ENCODE results near the gene NXNL1. TPM values are rescaled to one million over a fixed set of nuclear protein-coding genes. Genes with fewer than 3 reads are reported as not detected.

Gene NXNL1
- total RNA-seq, 1 donor from 2014 or later, result not detected

DNA sequence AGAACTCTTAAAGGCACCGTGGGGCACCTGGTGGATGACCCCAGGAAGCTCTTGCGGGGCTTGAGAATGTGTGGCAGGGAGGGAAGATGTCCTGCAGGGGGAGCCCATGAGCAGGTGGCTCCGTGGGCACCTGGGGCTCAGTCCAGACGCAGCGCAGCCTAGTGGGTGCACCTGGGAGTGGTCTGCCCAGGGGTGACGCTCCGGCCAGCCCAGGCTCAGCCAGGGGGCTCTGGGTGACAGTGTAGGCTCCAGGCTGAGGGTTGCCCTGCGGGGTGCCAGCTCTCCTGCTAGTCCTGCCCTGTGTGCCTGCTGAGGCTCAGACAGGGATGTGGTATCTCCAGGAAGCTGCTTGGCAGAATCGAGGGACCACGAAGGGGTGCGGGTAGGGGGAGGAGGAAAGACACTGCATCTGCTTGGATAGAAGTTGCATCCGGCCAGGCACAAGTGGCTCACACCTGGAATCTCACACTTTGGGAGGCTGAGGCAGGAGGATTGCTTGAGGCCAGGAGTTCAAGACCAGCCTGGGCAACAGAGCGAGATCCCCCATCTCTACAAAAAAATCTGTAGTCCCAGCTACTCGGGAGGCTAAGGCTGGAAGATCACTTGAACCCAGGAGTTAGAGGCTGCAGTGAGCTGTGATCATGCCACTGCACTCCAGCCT, 35.7 kb upstream of the NXNL1 start:
- Histone ChIP-seq H3K4me3 (ENCODE audit: low read depth, low read length) (no peak overlapping the region), H3K36me3 (ENCODE audit: control insufficient read depth, insufficient read depth, low read length) (no peaks in the 10 kb centered on the region), H3K27me3 (ENCODE audit: control insufficient read depth, insufficient read depth, low read length) (peaks cover 2% of the 10 kb centered on the region)
- TF ChIP-seq, protein P1, sequence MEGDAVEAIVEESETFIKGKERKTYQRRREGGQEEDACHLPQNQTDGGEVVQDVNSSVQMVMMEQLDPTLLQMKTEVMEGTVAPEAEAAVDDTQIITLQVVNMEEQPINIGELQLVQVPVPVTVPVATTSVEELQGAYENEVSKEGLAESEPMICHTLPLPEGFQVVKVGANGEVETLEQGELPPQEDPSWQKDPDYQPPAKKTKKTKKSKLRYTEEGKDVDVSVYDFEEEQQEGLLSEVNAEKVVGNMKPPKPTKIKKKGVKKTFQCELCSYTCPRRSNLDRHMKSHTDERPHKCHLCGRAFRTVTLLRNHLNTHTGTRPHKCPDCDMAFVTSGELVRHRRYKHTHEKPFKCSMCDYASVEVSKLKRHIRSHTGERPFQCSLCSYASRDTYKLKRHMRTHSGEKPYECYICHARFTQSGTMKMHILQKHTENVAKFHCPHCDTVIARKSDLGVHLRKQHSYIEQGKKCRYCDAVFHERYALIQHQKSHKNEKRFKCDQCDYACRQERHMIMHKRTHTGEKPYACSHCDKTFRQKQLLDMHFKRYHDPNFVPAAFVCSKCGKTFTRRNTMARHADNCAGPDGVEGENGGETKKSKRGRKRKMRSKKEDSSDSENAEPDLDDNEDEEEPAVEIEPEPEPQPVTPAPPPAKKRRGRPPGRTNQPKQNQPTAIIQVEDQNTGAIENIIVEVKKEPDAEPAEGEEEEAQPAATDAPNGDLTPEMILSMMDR (IDR thresholded peaks at IDR 0.05; ENCODE audit: insufficient read depth, low read length, poor library complexity, severe bottlenecking), result peak; percentile 98
- DNase-seq (ENCODE audit: low read depth), result no peak

DNA sequence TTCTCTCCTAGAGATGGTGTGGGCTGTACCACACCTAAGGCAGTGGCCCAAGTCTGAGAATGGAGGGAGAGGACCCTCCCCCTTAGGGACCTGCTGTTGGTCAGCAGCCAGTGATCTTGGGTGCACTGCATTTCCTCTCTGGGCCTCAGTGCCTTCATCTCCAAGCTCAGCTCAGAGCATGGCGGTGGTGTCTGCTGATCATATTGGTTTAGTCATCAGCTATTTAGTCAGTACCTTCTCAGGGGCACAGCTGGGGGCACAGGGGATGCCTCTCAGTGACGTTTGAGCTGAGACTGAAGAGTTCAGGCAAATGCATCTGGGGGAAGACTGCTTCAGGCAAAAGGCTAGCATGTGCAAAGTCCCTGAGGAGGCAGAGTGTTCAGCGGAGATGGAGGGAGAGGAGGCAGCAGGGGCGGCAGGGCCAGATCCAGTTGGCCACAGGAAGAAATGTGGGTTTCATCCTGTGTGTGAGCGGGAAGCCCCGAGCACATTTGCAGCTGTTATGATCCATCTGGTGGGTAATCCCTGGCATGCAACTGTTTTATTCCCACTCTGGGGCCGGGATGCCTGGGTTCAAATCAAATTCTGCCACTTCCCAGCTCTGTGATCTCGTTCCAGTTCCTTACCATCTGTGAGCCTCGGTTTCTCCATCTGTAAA, 35.0 kb upstream of the NXNL1 start:
- Histone ChIP-seq H3K36me3 (ENCODE audit: control insufficient read depth, insufficient read depth, low read length) (no peaks in the 10 kb centered on the region), H3K27me3 (ENCODE audit: control insufficient read depth, insufficient read depth, low read length) (peaks cover 2% of the 10 kb centered on the region), H3K4me3 (ENCODE audit: low read depth, low read length) (no peak overlapping the region)
- TF ChIP-seq, protein P1 (IDR thresholded peaks at IDR 0.05; ENCODE audit: insufficient read depth, low read length, poor library complexity, severe bottlenecking), result no peak
- DNase-seq (ENCODE audit: low read depth), result no peak

DNA sequence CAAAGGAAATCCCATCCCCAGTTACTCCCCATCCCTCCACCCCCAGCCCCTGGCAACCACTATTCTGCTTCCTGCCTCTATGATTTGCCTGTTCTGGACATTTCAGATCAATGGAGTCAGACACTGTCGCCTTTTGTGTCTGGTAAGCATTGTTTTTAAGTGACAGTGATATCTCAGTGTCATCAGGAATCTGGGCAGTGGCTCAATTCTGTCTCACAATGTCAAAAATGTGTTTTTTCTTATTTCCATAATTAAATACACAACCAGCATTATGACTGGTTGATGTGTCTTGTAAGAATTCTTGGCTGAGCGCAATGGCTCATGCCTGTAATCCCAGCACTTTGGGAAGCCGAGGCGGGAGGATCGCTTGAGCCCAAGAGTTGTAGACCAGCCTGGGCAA, 30.6 kb upstream of the NXNL1 start:
- no peak for DNase-seq (ENCODE audit: low read depth)
- TF ChIP-seq, protein P1 (IDR thresholded peaks at IDR 0.05; ENCODE audit: insufficient read depth, low read length, poor library complexity, severe bottlenecking), result no peak
- no peaks in the 10 kb centered on the region for H3K27me3 ChIP-seq (ENCODE audit: control insufficient read depth, insufficient read depth, low read length)
- H3K36me3 ChIP-seq (ENCODE audit: control insufficient read depth, insufficient read depth, low read length), result no peaks in the 10 kb centered on the region
- no peak overlapping the region for H3K4me3 ChIP-seq (ENCODE audit: low read depth, low read length)

DNA sequence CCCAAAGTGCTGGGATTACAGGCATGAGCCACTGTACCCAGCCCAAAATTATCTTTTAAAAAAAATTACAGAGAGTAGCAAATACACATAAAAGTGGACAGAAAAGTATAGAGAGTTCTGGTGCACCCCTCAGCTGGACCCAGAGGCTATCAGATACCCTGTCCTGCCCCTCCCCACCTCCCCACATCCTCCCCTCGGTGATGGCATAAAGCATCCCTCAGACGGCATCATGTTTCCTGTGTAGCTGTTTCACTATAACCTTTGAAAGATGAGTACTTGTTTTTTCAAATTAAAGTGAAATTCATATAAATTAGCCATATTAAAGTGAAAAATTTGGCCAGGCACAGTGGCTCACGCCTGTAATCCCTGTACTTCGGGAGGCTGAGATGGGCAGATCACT, 29.7 kb upstream of the NXNL1 start:
- Histone ChIP-seq H3K27me3 (ENCODE audit: control insufficient read depth, insufficient read depth, low read length) (no peaks in the 10 kb centered on the region), H3K36me3 (ENCODE audit: control insufficient read depth, insufficient read depth, low read length) (no peaks in the 10 kb centered on the region), H3K4me3 (ENCODE audit: low read depth, low read length) (no peak overlapping the region)
- DNase-seq (ENCODE audit: low read depth), result no peak
- TF ChIP-seq, protein P1 (IDR thresholded peaks at IDR 0.05; ENCODE audit: insufficient read depth, low read length, poor library complexity, severe bottlenecking), result no peak

DNA sequence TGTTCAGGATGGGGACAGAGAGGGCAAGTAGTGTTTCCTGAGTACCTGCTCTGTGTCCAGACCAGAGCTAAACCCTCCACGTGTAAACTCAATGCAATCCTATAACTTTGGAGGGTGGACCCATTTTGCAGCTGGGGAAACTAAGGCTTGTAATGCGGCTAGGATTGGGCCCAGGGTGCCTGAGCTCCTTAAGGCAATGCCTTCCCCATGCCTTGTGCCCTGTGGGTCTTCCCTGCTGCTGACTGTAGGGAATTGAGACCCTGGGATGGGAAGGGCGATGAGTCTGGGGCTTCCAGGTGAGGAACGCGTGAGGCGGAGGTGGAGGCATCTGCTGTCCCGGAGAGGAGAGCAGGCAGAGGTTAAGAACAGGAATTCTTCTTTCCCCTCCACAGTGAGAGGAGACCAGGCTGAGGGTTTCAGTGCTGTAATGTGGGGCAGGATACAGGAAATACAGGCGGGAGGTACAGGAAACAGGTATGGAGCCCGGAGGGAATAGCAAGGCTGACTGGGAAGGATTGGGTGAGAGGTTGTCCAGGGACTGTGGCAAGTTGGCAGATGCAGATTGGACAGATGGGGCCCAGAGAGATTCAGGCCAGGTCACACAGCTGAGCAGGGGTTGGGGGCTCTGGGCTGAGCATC, 28.8 kb upstream of the NXNL1 start:
- no peaks in the 10 kb centered on the region for H3K27me3 ChIP-seq (ENCODE audit: control insufficient read depth, insufficient read depth, low read length)
- TF ChIP-seq, protein P1 (IDR thresholded peaks at IDR 0.05; ENCODE audit: insufficient read depth, low read length, poor library complexity, severe bottlenecking), result no peak
- no peak overlapping the region for H3K4me3 ChIP-seq (ENCODE audit: low read depth, low read length)
- DNase-seq (ENCODE audit: low read depth), result no peak
- H3K36me3 ChIP-seq (ENCODE audit: control insufficient read depth, insufficient read depth, low read length), result no peaks in the 10 kb centered on the region

All from kidney epithelial cell (primary cell).